Fibroblast of peridontal ligament (primary cell): ENCODE measurements around the gene GREM2.

Source experiments
- DNase-seq: peaks from one replicate; pipeline ENCODE4 v3.0.0-alpha.2; 2010; ENCODE audit errors: extremely low read depth

Gene GREM2

DNA sequence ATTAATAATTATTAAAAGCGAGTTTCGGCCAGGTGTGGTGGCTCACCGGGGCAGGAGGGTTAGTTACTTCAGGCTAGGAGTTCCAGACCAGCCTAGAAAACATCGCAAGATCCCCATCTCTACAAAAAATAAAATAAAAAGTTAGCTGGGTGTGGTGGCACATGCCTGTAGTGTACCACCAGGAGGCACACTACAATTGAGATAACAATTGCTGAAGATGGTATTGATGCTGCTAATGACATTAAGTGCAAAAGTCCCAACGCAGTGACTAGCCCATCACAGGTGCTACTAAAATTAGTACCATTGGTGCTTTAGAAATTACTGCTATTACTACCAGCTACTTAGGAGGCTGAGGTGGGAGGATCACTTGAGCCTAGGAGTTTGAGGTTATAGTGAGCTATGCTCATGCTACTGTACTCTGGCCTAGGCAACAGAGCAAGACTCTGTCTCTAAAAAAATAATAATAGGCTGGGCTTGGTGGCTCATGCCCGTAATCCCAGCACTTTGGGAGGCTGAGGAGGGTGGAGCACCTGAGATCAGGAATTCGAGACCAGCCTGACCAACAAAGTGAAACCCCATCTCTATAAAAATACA lies 156.6 kb downstream of the GREM2 start:
- DNase-seq: peak; percentile 26

DNA sequence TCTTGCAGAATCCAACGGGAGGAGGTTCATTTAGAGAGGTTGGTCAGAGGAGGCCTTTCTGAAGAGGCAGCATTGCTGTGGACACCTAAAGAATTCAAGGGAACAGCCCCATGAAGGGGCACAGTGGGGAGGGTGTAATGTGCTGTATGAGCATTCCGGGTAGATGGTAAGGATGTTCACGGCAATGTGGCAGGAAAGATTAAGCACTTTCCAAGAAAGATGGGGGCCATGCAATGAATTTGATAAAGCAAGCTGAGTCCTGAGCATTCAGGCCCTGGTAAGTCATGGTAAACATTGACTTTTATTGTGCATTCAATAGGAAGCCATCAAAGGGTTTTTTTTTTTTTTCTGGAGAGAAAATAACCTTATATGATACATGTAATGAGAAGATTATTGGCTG lies 166.6 kb downstream of the GREM2 start:
- no peak for DNase-seq

DNA sequence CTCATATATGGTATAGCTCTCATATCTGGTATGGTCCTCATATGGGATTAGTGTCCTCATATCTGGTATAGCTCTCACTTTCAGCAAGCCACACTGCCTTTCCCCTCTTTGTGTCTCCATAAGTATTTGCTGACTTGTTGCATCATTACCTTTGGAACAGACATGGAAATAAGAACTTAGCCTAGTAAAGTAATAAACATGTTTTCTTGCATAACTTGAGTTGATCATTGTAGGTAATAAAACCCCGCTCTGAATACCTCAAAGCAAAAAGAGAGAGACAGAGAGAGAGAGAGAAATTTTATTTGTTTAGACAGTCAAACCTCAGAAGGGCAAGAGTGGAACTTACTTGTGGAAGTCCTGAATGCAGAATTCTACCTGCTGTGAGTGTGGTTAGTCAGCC lies 170.3 kb downstream of the GREM2 start:
- DNase-seq: no peak
